H9 (cell line): ENCODE data around the gene SKIC8. TPM values are rescaled to one million over a fixed set of nuclear protein-coding genes. Genes with fewer than 3 reads are reported as not detected.

Experiments
- DNase-seq: peaks from one replicate; pipeline ENCODE4 v3.0.0-alpha.2; 2017
- H2AFZ ChIP-seq: one replicate; pipeline ENCODE4 v1.6.1; 2013; ENCODE audit warnings: mild to moderate bottlenecking, low read length, control low read depth, moderate library complexity
- H2AK5ac ChIP-seq: 2 replicates; pipeline ENCODE4 v1.6.1; 2013; ENCODE audit warnings: low read length, control low read depth, mixed read lengths; ENCODE audit not compliant: insufficient read length
- H2BK120ac ChIP-seq: one replicate; pipeline ENCODE4 v1.6.1; 2013; ENCODE audit warnings: low read depth, mild to moderate bottlenecking, low read length, control low read depth, inconsistent platforms; ENCODE audit not compliant: poor library complexity, severe bottlenecking
- H2BK12ac ChIP-seq: 2 replicates; pipeline ENCODE4 v1.6.1; 2013; ENCODE audit warnings: low read length, control low read depth, mixed read lengths, low read depth; ENCODE audit not compliant: insufficient read length
- H2BK15ac ChIP-seq: 2 replicates; pipeline ENCODE4 v1.6.1; 2013; ENCODE audit warnings: low read depth, low read length, control low read depth
- H2BK20ac ChIP-seq: one replicate; pipeline ENCODE4 v1.6.1; 2013; ENCODE audit warnings: low read depth, mild to moderate bottlenecking, low read length, control low read depth, inconsistent platforms; ENCODE audit not compliant: poor library complexity, severe bottlenecking
- H2BK5ac ChIP-seq: 2 replicates; pipeline ENCODE4 v1.6.1; 2013; ENCODE audit warnings: low read length, control low read depth, mixed read lengths; ENCODE audit not compliant: insufficient read length
- H3K14ac ChIP-seq: 2 replicates; pipeline ENCODE4 v1.6.1; 2013; ENCODE audit warnings: low read length, control low read depth; ENCODE audit not compliant: insufficient read depth
- H3K18ac ChIP-seq: 2 replicates; pipeline ENCODE4 v1.6.1; 2013; ENCODE audit warnings: low read depth, mild to moderate bottlenecking, mixed read lengths, low read length, control low read depth; ENCODE audit not compliant: insufficient read length
- H3K23ac ChIP-seq: 2 replicates; pipeline ENCODE4 v1.6.1; 2013; ENCODE audit warnings: low read length, control low read depth, mixed read lengths, low read depth; ENCODE audit not compliant: insufficient read length
- H3K23me2 ChIP-seq: 2 replicates; pipeline ENCODE4 v1.6.1; 2013; ENCODE audit warnings: low read depth, mild to moderate bottlenecking, mixed read lengths, low read length, control low read depth; ENCODE audit not compliant: insufficient read length, poor library complexity, severe bottlenecking
- H3K27ac ChIP-seq: 2 replicates; pipeline ENCODE4 v1.5.1; 2013; ENCODE audit warnings: low read length, control low read depth, mixed read lengths, low read depth; ENCODE audit not compliant: insufficient read length
- H3K27me3 ChIP-seq: 2 replicates; pipeline ENCODE4 v1.6.1; 2013; ENCODE audit warnings: low read length, control low read depth, inconsistent platforms; ENCODE audit not compliant: insufficient read depth
- H3K4ac ChIP-seq: 2 replicates; pipeline ENCODE4 v1.6.1; 2013; ENCODE audit warnings: low read depth, mild to moderate bottlenecking, control low read depth, inconsistent platforms, low read length, moderate library complexity
- H3K4me1 ChIP-seq: 2 replicates; pipeline ENCODE4 v1.6.1; 2013; ENCODE audit warnings: low read length, control low read depth, inconsistent platforms; ENCODE audit not compliant: insufficient read depth
- H3K4me2 ChIP-seq: 2 replicates; pipeline ENCODE4 v1.6.1; 2013; ENCODE audit warnings: low read length, control low read depth, mixed read lengths; ENCODE audit not compliant: insufficient read length, insufficient read depth
- H3K56ac ChIP-seq: 2 replicates; pipeline ENCODE4 v1.6.1; 2013; ENCODE audit warnings: low read depth, mild to moderate bottlenecking, mixed read lengths, low read length, control low read depth; ENCODE audit not compliant: insufficient read length
- H3K79me1 ChIP-seq: 2 replicates; pipeline ENCODE4 v1.6.1; 2013; ENCODE audit warnings: low read depth, mild to moderate bottlenecking, moderate library complexity, low read length, control low read depth, inconsistent platforms; ENCODE audit not compliant: insufficient read depth, poor library complexity, severe bottlenecking
- H3K79me2 ChIP-seq: 2 replicates; pipeline ENCODE4 v1.6.1; 2013; ENCODE audit warnings: low read length, control low read depth, inconsistent platforms; ENCODE audit not compliant: insufficient read depth
- H3K9ac ChIP-seq: 2 replicates; pipeline ENCODE4 v1.6.1; 2013; ENCODE audit warnings: low read length, control low read depth, mixed read lengths; ENCODE audit not compliant: insufficient read length; ENCODE audit errors: extremely low read depth
- H3K9me3 ChIP-seq: one replicate; pipeline ENCODE4 v1.6.1; 2013; ENCODE audit warnings: low read depth, low read length, inconsistent platforms; ENCODE audit not compliant: control insufficient read depth
- H3T11ph ChIP-seq: one replicate; pipeline ENCODE4 v1.6.1; 2013; ENCODE audit warnings: mild to moderate bottlenecking, low read length, control low read depth, inconsistent platforms
- H4K20me1 ChIP-seq: one replicate; pipeline ENCODE4 v1.6.1; 2013; ENCODE audit not compliant: control insufficient read depth, insufficient read length, insufficient read depth
- H4K5ac ChIP-seq: 2 replicates; pipeline ENCODE4 v1.6.1; 2013; ENCODE audit warnings: low read depth, mild to moderate bottlenecking, mixed read lengths, low read length, control low read depth; ENCODE audit not compliant: insufficient read length
- H4K8ac ChIP-seq: replicated peaks from 2 replicates; pipeline ENCODE4 v1.6.1; 2013; ENCODE audit warnings: low read length, control low read depth, mixed read lengths, low read depth; ENCODE audit not compliant: insufficient read length
- H4K91ac ChIP-seq: 2 replicates; pipeline ENCODE4 v1.6.1; 2013; ENCODE audit warnings: low read depth, mild to moderate bottlenecking, moderate library complexity, mixed read lengths, low read length, control low read depth; ENCODE audit not compliant: insufficient read length
- H3K27ac Mint-ChIP-seq, 3 experiments: 2 replicates in 2 of 3; 3 replicates in 1 of 3; pipeline ENCODE4 v1.8.0; 2020 to 2021; ENCODE audit warnings: mixed read lengths in 3 of 3, mild to moderate bottlenecking in 1 of 3, moderate library complexity in 1 of 3
- H3K27me3 Mint-ChIP-seq: 2 replicates; pipeline ENCODE4 v1.8.0; 2021; ENCODE audit warnings: low read depth, mild to moderate bottlenecking, moderate library complexity, mixed read lengths
- H3K36me3 Mint-ChIP-seq, 3 experiments: 2 replicates in 2 of 3; 3 replicates in 1 of 3; pipeline ENCODE4 v1.8.0; 2020 to 2021; ENCODE audit warnings: low read depth in 3 of 3, mixed read lengths in 3 of 3; ENCODE audit not compliant: insufficient read depth in 1 of 3
- H3K4me1 Mint-ChIP-seq, 2 experiments: 2 replicates each; pipeline ENCODE4 v1.8.0; 2020; ENCODE audit warnings: mixed read lengths in 2 of 2
- H3K4me3 Mint-ChIP-seq, 2 experiments: 2 replicates in 1 of 2; 3 replicates in 1 of 2; pipeline ENCODE4 v1.8.0; 2020 to 2021; ENCODE audit warnings: mild to moderate bottlenecking in 2 of 2, mixed read lengths in 2 of 2, moderate library complexity in 1 of 2
- H3K9me3 Mint-ChIP-seq, 2 experiments: 2 replicates in 1 of 2; 3 replicates in 1 of 2; pipeline ENCODE4 v1.8.0; 2020; ENCODE audit warnings: mild to moderate bottlenecking in 2 of 2, mixed read lengths in 2 of 2, moderate library complexity in 1 of 2
- CTCF ChIP-seq: fragments of 200-600 bp; sonication (generic); conservative IDR thresholded peaks from 3 replicates; pipeline ENCODE4 v1.8.0; 2021; ENCODE audit warnings: antibody characterized with exemption, mild to moderate bottlenecking
- WGBS: extraction: QIAGEN DNeasy Blood & Tissue Kit; methylation state at CpG from one replicate; pipeline ENCODE4 v1.1.7; 2013; ENCODE audit warnings: missing lambda C conversion rate, low lambda C conversion rate, mixed read lengths; ENCODE audit not compliant: insufficient read length; ENCODE audit errors: extremely low coverage; 5-methylcytosine and 5-hydroxymethylcytosine counted together
- total RNA-seq: library from RNA; stranded (reverse); gene quantifications from 2 replicates; pipeline ENCODE4 v1.2.1, GENCODE V29; 2021

SKIC8 gene
- total RNA-seq, 1 experiment from 2014 or later: 45.6 TPM

- H2BK120ac ChIP-seq: no peak overlapping the region
- no peak overlapping the region for H4K5ac ChIP-seq
- Mint-ChIP-seq H3K9me3 (no peaks in the 10 kb centered on the region), H3K27me3 (no peaks in the 10 kb centered on the region), H3K4me1 (peaks cover 6 to 24% of the 10 kb centered on the region in 2 experiments), H3K4me3 (no peak overlapping the region), H3K27ac (peak overlapping the region in 2 of 3 experiments; percentile 82; a peak in 4 of 7 replicates), H3K36me3 (peaks cover 20 to 50% (median 48%) of the 10 kb centered on the region in 3 experiments)
- H2BK15ac ChIP-seq: no peak overlapping the region
- H3K9me3 ChIP-seq: no peaks in the 10 kb centered on the region
- no peak for DNase-seq
- H3K23me2 ChIP-seq: no peaks in the 10 kb centered on the region
- no peak overlapping the region for H3K18ac ChIP-seq
- no peak overlapping the region for H2BK20ac ChIP-seq
- H3K4me1 ChIP-seq: no peaks in the 10 kb centered on the region
- H3K27ac ChIP-seq: no peak overlapping the region
- no peak overlapping the region for H3K56ac ChIP-seq
- H2BK12ac ChIP-seq: no peak overlapping the region
- H2AK5ac ChIP-seq: no peak overlapping the region
- H3K14ac ChIP-seq: no peak overlapping the region
- H3K27me3 ChIP-seq: no peaks in the 10 kb centered on the region
- H3T11ph ChIP-seq: no peak overlapping the region
- no peak overlapping the region for H2BK5ac ChIP-seq
- no peak overlapping the region for H2AFZ ChIP-seq
- no peak overlapping the region for H3K4me2 ChIP-seq
- no peaks in the 10 kb centered on the region for H3K79me1 ChIP-seq
- no peaks in the 10 kb centered on the region for H3K79me2 ChIP-seq
- no peak overlapping the region for H4K8ac ChIP-seq
- H4K91ac ChIP-seq: no peak overlapping the region
- no peak overlapping the region for H3K23ac ChIP-seq
- H3K4ac ChIP-seq: no peak overlapping the region
- H3K9ac ChIP-seq: no peak overlapping the region
- no peak for TF ChIP-seq CTCF
- WGBS: no CpG with 5 or more reads among the region's 17 CpGs
- no peaks in the 10 kb centered on the region for H4K20me1 ChIP-seq
Measured at GRCh38 chr15:78347586-78348543, 48.5 kb upstream of the SKIC8 start.
